DND-41 (cell line): ENCODE measurements around the gene ARHGAP1.

Source experiments
- CTCF ChIP-seq: IDR thresholded peaks from 2 replicates; pipeline ENCODE4 v1.5.1; 2012; ENCODE audit warnings: borderline replicate concordance, low read length, moderate library complexity, mild to moderate bottlenecking; ENCODE audit not compliant: poor library complexity, severe bottlenecking; ENCODE audit errors: extremely low read depth
- EZH2 ChIP-seq: IDR thresholded peaks from 3 replicates; pipeline ENCODE4 v1.6.1; 2012; ENCODE audit warnings: borderline replicate concordance, low read depth, mild to moderate bottlenecking, moderate library complexity, low read length, inconsistent platforms; ENCODE audit not compliant: severe bottlenecking

- TF ChIP-seq CTCF: no peak
- no peak for TF ChIP-seq EZH2
Measured at GRCh38 chr11:46630237-46630636, 70.2 kb downstream of the ARHGAP1 start.
